COLO668 (cell line): Measurements from ENCODE around the gene DTX3.
"Not testable (repeated sequence)": the region's sequence is repeated elsewhere in the genome, so short reads cannot be mapped to it uniquely, and the experiment has no call there.

Source experiments
- DNase-seq: peaks from one replicate; lab custom pipeline; 2025; ENCODE audit not compliant: unreplicated experiment; lab: John Stamatoyannopoulos, UW

The DTX3 gene

GRCh38 chr12:57631566-57632072 lies 27.0 kb downstream of the DTX3 start:
- no peak for DNase-seq

DNA sequence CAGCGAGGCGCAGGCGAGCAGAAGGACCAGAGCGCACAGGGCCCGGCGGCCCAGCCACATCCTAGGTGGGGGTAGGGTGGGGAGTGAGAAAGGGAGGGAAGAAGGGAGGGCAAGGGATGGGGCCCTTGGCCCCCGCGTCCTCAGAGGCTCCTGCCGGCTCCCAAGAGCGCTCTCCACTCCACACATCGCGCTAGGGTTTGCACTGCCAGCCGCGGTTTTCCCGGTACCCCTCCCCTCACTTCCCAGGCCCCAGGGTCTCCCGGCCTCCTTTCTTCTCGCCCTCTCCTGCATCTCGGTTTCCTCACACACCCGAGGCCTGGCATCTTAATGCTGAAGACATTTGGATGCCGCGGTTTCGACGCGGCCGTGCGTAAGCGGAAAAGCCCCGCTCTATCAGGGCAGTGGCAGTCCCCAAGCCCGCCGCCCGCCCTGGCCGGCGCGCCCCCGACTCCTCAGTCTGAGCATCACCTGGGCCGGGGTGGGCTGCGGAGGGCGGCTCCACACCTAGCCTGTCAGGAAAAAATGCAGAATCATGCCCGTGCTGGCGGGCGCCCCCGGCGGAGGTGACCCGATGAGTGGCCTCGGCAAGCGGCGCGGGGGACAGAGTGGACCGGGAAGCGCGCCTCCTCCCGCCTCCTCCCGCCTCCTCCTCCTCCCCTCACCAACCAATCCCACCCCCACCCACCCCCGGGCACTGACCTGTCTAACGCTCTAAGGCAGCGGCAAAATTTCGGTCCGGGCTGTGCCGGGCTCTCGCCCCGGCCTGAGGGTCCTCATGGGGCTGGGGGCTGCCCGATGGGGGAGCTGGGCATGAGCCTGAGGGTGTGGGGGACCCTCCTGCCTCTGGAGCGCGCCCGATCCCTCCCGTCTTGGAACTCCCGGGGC lies 27.7 kb downstream of the DTX3 start:
- DNase-seq = peak; percentile 10

DNA sequence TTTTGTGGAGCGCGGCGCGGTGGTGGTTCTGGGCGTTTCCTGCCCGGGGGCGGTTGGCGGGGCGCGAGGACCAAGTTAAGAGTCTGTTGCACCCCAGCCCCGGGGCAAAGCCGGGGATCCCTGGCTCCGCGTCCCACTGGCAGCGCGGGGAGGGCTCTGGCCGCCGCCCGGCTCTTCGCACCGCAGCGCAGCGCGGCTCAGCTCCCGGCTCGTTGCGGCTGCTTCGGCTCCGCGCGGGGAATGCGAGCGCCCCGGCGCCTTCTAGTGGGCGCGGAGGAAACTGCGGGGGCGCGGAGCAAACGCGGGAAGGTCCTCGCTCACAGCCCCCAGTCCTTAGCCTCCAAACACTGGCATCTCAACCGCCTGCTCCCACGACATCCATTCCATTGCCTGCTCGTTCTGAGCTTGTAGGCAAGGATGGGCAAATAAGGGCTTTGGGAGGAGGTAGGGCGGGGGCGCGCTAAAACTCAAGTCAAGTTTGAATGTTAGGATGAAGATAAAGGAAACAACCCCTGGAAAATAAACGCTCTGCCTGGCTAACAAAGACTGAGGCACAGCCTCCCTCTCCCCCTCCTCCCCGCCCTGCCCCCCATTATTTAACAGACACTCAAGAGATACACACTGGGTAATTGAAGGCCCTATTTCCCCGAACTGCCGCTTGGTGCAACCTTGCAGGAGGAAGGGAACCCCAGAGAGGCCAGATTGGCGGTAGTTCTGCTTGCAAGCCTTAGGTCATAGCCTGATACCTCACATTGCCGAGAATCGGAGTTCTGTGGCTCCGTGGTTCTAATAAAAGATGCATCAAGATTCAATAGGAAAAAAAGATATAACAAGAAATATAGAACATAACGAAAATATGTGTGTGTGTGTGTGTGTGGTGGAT lies 28.6 kb downstream of the DTX3 start, which contains the start of gene B4GALNT1:
Gene B4GALNT1, minus strand, starts transcription at position 244 of the 883 bp plus-strand sequence. CDS start 1,069 bp downstream, outside the sequence.
- peak; percentile 69 for DNase-seq

DNA sequence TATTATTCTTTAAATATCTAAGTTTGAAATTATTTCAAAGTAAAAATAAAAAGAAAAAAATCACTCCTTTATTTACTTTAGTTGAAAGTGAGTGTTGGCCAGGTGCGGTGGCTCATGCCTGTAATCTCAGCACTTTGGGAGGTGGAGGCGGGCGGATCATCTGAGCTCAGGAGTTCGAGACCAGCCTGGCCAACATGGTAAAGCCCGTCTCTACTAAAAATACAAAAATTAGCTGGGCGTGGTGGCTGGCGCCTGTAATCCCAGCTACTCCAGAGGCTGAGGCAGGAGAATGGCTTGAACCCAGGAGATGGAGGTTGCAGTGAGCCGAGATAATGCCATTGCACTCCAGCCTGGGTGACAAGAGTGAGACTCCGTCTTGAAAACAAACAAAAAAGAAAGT lies 32.1 kb downstream of the DTX3 start:
- not testable (repeated sequence) for DNase-seq

- no peak for DNase-seq
Observed at GRCh38 chr12:57637364-57637763, 32.7 kb downstream of the DTX3 start.

- DNase-seq = no peak
Observed at GRCh38 chr12:57638096-57638495, 33.5 kb downstream of the DTX3 start.

DNA sequence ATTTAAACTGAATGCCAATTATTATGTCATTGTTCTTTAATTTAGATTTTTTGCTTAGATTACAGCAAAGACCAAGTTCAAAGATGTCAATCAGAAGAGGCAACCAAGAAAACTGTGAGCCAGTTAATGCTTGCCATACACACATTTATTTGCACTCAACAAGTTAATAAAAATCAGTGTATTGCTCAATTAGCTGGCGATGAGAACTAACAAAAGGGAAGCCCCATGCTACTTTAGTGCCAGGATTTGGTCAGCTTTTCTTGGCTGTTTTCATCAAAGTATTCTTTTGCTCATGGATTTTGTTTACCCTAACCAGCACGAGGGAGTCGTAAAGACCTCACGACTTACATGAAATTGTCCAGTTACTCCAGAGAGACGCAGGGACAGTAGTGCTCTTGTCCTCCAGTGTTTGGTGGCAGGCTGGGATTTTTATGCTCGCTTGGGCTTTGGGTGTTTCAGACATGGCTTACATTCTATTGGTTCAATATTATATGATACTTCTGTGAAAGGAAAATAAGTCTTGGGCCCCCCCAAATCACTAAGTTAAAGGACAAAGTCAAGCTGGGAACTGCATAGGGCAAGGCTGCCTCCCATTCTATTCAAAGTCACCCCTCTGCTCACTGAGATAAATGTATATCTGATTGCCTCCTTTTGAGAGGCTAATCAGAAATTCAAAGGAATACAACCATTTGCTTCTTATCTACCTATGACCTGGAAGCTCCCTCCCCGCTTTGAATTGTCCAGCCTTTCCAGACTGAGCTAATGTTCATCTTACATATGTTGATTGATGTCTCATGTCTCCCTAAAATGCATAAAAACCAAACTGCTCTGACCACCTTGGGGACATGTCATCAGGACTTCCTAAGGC lies 35.8 kb downstream of the DTX3 start:
- DNase-seq = no peak

GRCh38 chr12:57641699-57642442 lies 37.2 kb downstream of the DTX3 start:
- DNase-seq = no peak

- not testable (repeated sequence) for DNase-seq
Observed at GRCh38 chr12:57645990-57646658, 41.5 kb downstream of the DTX3 start.

DNA sequence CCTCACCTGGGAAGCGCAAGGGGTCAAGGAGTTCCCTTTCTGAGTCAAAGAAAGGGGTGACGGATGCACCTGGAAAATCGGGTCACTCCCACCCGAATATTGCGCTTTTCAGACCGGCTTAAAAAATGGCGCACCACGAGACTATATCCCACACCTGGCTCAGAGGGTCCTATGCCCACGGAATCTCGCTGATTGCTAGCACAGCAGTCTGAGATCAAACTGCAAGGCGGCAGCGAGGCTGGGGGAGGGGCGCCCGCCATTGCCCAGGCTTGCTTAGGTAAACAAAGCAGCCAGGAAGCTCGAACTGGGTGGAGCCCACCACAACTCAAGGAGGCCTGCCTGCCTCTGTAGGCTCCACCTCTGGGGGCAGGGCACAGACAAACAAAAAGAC lies 42.0 kb downstream of the DTX3 start:
- not testable (repeated sequence) for DNase-seq

- DNase-seq = no peak
Observed at GRCh38 chr12:57654042-57654441, 49.4 kb downstream of the DTX3 start.

DNA sequence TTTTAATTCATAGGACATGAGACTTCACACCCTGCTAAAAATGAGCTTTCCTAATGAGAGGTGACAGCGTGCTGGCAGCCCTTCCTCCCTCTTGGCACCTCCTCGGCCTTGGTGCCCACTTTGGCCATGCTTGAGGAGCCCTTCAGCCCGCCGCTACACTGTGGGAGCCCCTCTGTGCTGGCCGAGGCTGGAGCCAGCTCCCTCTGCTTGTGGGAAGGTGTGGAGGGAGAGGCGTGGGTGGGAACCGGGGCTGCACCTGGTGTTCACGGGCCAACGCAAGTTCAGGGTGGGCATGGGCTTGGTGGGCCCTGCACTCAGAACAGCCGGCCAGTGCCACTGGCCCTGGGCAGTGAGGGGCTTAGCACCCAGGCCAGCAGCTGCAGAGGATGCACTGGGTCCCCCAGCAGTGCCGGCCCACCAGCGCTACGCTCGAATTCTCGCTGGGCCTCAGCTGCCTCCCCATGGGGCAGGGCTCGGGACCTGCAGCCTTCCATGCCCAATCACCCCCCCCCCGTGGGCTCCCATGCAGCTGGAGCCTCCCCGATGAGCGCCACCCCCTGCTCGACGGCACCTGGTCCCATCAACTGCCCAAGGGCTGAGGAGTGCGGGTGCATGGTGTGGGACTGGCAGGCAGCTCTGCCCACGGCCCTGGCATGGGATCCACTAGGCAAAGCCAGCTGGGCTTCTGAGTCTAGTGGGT lies 51.1 kb downstream of the DTX3 start:
- DNase-seq = no peak

DNA sequence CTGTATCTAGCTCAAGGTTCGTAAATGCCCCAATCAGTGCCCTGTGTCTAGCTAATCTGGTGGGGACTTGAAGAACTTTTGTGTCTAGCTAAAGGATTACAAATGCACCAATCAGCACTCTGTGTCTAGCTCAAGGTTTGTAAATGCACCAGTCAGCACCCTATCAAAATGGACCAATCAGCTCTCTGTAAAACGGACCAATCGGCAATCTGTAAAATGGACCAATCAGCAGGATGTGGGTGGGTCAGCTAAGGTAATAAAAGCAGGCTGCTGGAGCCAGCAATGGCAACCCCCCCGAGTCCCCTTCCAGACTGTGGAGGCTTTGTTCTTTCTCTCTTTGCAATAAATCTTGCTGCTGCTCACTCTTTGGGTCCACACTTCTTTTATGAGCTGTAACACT lies 51.8 kb downstream of the DTX3 start:
- not testable (repeated sequence) for DNase-seq

GRCh38 chr12:57657744-57658143 lies 53.1 kb downstream of the DTX3 start:
- DNase-seq = no peak

DNA sequence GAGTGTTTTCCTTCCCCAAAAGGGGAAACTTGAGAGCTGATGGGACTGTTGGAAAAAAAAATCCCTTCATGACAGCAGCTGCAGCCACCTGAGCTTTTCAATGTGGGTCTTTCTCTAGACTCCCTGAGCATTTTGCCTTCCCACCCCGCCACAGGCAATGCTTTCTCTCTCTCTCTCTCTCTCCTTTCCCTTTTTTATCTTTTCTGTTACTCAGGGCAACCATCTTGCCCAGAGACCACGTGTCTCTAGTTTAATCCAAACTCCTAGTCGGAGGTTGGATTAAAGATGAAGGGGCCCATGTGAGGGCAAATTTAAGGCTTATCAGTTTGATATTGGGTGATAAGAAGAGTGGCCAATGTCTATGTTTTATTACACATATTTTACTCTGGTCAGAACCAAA lies 54.3 kb downstream of the DTX3 start:
- no peak for DNase-seq
